A673 (cell line): Measurements from ENCODE around the gene GATAD2A. TPM values are rescaled to one million over a fixed set of nuclear protein-coding genes. Genes with fewer than 3 reads are reported as not detected.

Experiments
- BruUV-seq: library from RNA; stranded (reverse); fragments of 400-500 nt; replicated peaks from 2 replicates; lab custom pipeline; 2021; lab: Mats Ljungman, UMichigan
- CTCF ChIA-PET: fragments of 300-600 bp; sonication (Branson Sonifier 250); formaldehyde crosslinking; loops from one replicate; lab custom pipeline; 2022; ENCODE audit warnings: antibody characterized with exemption; lab: Charles Lee
- POLR2A ChIA-PET: fragments of 300-600 bp; sonication (Branson Sonifier 250); formaldehyde crosslinking; loops from one replicate; lab custom pipeline; 2022; ENCODE audit warnings: antibody characterized with exemption; ENCODE audit not compliant: low non-redundant PET; lab: Charles Lee
- DNase-seq: peaks from one replicate; pipeline ENCODE4 v3.0.0-alpha.2; 2015; ENCODE audit warnings: low spot score
- H3K27ac ChIP-seq: fragments of 200-600 bp; sonication (generic); 2 replicates; pipeline ENCODE4 v1.5.1; 2016; ENCODE audit warnings: mixed run types, low read depth, mild to moderate bottlenecking, mixed read lengths, antibody characterized with exemption, low read length; ENCODE audit not compliant: poor library complexity, severe bottlenecking
- H3K27me3 ChIP-seq: fragments of 200-600 bp; sonication (generic); replicated peaks from 2 replicates; pipeline ENCODE4 v1.6.1; 2017; ENCODE audit warnings: mixed run types, low read depth, mild to moderate bottlenecking, mixed read lengths, antibody characterized with exemption, low read length; ENCODE audit not compliant: insufficient read depth, poor library complexity
- H3K36me3 ChIP-seq: fragments of 200-600 bp; sonication (generic); 2 replicates; pipeline ENCODE4 v1.6.1; 2016; ENCODE audit warnings: mixed run types, mild to moderate bottlenecking, mixed read lengths, antibody characterized with exemption, low read length; ENCODE audit not compliant: insufficient read depth, poor library complexity, severe bottlenecking
- H3K4me1 ChIP-seq: fragments of 200-600 bp; sonication (generic); 2 replicates; pipeline ENCODE4 v1.6.1; 2017; ENCODE audit warnings: mixed run types, mild to moderate bottlenecking, mixed read lengths, antibody characterized with exemption, low read length; ENCODE audit not compliant: insufficient read depth, poor library complexity, severe bottlenecking
- H3K4me3 ChIP-seq: fragments of 200-600 bp; sonication (generic); 2 replicates; pipeline ENCODE4 v1.5.1; 2016; ENCODE audit warnings: low read depth, mixed run types, mild to moderate bottlenecking, mixed read lengths, low read length; ENCODE audit not compliant: poor library complexity, severe bottlenecking
- H3K9me3 ChIP-seq: fragments of 200-600 bp; sonication (generic); 2 replicates; pipeline ENCODE4 v1.6.1; 2016; ENCODE audit warnings: mixed run types, low read depth, mild to moderate bottlenecking, mixed read lengths, antibody characterized with exemption, low read length; ENCODE audit not compliant: poor library complexity, severe bottlenecking
- CTCF ChIP-seq: fragments of 300-800, 200-600 bp; sonication (generic); conservative IDR thresholded peaks from 2 replicates; pipeline ENCODE4 v1.5.1; 2017; ENCODE audit warnings: low read depth, mild to moderate bottlenecking, antibody characterized with exemption, low read length, moderate library complexity, mixed read lengths
- EZH2 ChIP-seq: fragments of 200-600 bp; sonication (generic); IDR thresholded peaks from 2 replicates; pipeline ENCODE4 v1.6.1; 2017; ENCODE audit warnings: borderline replicate concordance, low read depth, mild to moderate bottlenecking, mixed read lengths, antibody characterized with exemption, low read length; ENCODE audit not compliant: poor library complexity, severe bottlenecking
- intact Hi-C: fragments of 100-400 bp; cut with micrococcal nuclease; formaldehyde crosslinking; loops from one replicate; pipeline ENCODE4 v1.10.0; 2022; ENCODE audit not compliant: unreplicated experiment
- total RNA-seq: library from RNA; stranded (reverse); gene quantifications from 2 replicates; pipeline ENCODE4 v1.2.3, GENCODE V29; 2021

GATAD2A gene
- total RNA-seq, 1 experiment from 2014 or later: 218 TPM

GRCh38 chr19:19433666-19434213 lies 28.3 kb downstream of the GATAD2A start:
- no peak overlapping the region for H3K27ac ChIP-seq
- TF ChIP-seq CTCF: no peak
- no peak for TF ChIP-seq EZH2
- no TSS peak for BruUV-seq
- H3K4me1 ChIP-seq: no peaks in the 10 kb centered on the region
- intact Hi-C loops: no loop called here
- ChIA-PET POLR2A (no interaction called here), CTCF (no interaction called here)
- no peak overlapping the region for H3K4me3 ChIP-seq
- H3K27me3 ChIP-seq: no peaks in the 10 kb centered on the region
- H3K9me3 ChIP-seq: no peaks in the 10 kb centered on the region
- H3K36me3 ChIP-seq: no peaks in the 10 kb centered on the region
- DNase-seq: no peak

GRCh38 chr19:19434483-19435045 lies 29.1 kb downstream of the GATAD2A start:
- Histone ChIP-seq H3K4me1 (no peaks in the 10 kb centered on the region), H3K9me3 (no peaks in the 10 kb centered on the region), H3K27ac (no peak overlapping the region), H3K36me3 (no peaks in the 10 kb centered on the region), H3K4me3 (no peak overlapping the region), H3K27me3 (no peaks in the 10 kb centered on the region)
- TF ChIP-seq EZH2 (no peak), CTCF (no peak)
- ChIA-PET POLR2A (no interaction called here), CTCF (no interaction called here)
- BruUV-seq: no TSS peak
- DNase-seq: no peak
- intact Hi-C loops: no loop called here

GRCh38 chr19:19436137-19436691 lies 30.7 kb downstream of the GATAD2A start:
- no TSS peak for BruUV-seq
- ChIA-PET POLR2A (no interaction called here), CTCF (no interaction called here)
- Histone ChIP-seq H3K4me1 (no peaks in the 10 kb centered on the region), H3K27ac (no peak overlapping the region), H3K9me3 (no peaks in the 10 kb centered on the region), H3K4me3 (no peak overlapping the region), H3K36me3 (no peaks in the 10 kb centered on the region), H3K27me3 (no peaks in the 10 kb centered on the region)
- no peak for DNase-seq
- intact Hi-C loops: no loop called here
- TF ChIP-seq EZH2 (no peak), CTCF (no peak)
